ENCODE data around the gene CKLF.

Gene CKLF

GRCh38 chr16:66525396-66526180, 26.8 kb upstream of the CKLF start:
- in situ Hi-C loops (cut with HindIII; ENCODE audit: low sequenced_read_pairs), result no loop called here
- H3K4me3 ChIP-seq (ENCODE audit: low read depth, low read length), result no peak overlapping the region
- TF ChIP-seq, protein P1, sequence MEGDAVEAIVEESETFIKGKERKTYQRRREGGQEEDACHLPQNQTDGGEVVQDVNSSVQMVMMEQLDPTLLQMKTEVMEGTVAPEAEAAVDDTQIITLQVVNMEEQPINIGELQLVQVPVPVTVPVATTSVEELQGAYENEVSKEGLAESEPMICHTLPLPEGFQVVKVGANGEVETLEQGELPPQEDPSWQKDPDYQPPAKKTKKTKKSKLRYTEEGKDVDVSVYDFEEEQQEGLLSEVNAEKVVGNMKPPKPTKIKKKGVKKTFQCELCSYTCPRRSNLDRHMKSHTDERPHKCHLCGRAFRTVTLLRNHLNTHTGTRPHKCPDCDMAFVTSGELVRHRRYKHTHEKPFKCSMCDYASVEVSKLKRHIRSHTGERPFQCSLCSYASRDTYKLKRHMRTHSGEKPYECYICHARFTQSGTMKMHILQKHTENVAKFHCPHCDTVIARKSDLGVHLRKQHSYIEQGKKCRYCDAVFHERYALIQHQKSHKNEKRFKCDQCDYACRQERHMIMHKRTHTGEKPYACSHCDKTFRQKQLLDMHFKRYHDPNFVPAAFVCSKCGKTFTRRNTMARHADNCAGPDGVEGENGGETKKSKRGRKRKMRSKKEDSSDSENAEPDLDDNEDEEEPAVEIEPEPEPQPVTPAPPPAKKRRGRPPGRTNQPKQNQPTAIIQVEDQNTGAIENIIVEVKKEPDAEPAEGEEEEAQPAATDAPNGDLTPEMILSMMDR (IDR thresholded peaks at IDR 0.05; ENCODE audit: low read depth, low read length), result no peak
- DNase-seq (ENCODE audit: low read depth, low spot score), result peak; percentile 54

DNA sequence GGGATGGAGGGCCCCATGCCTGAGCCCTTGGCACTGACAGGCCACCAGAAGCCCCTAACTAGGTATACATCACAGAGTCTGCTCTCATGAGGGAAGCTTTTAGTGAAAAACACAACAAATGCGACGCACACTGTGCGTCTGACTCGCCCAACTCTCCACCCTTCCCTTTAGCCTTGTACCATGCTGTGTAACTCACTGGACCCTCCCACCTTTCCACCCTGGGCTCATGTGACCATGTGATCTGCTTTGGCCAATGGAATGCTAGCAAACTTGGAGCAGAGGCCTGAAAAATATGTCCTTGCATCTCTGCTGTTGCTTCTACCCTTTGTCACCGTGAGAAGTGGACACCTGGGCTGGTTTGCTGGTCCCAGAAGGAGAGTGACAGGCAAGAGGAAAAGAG, 24.1 kb upstream of the CKLF start:
- in situ Hi-C loops (cut with HindIII; ENCODE audit: low sequenced_read_pairs), result no loop called here
- no peak overlapping the region for H3K4me3 ChIP-seq (ENCODE audit: low read depth, low read length)
- TF ChIP-seq, protein P1 (IDR thresholded peaks at IDR 0.05; ENCODE audit: low read depth, low read length), result no peak
- DNase-seq (ENCODE audit: low read depth, low spot score), result no peak

GRCh38 chr16:66529475-66529874, 22.9 kb upstream of the CKLF start:
- no peak for DNase-seq (ENCODE audit: low read depth, low spot score)
- TF ChIP-seq, protein P1 (IDR thresholded peaks at IDR 0.05; ENCODE audit: low read depth, low read length), result no peak
- in situ Hi-C loops (cut with HindIII; ENCODE audit: low sequenced_read_pairs), result no loop called here
- H3K4me3 ChIP-seq (ENCODE audit: low read depth, low read length), result no peak overlapping the region

DNA sequence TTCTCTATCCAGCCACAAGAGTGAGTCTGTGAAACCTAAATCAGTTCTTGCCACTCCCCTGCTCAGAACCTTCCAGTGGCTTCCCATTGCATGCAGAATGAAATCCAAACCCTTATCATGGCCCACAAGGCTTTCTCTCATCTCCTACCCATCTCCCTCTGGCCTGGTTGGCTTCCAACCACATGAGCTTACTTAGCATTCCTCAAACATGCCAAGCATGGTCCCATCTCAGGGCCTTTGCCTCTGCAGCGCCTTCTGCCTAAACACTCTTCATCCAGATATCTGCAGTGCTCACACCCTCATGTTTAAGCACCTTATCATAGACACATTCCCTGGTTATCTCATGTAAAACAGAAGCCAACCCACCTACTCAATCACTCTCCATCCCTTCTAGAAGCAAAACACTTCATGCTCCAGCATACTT, 18.0 kb upstream of the CKLF start:
- DNase-seq (ENCODE audit: low read depth, low spot score), result no peak
- no peak overlapping the region for H3K4me3 ChIP-seq (ENCODE audit: low read depth, low read length)
- in situ Hi-C loops (cut with HindIII; ENCODE audit: low sequenced_read_pairs), result no loop called here
- TF ChIP-seq, protein P1 (IDR thresholded peaks at IDR 0.05; ENCODE audit: low read depth, low read length), result no peak

GRCh38 chr16:66536525-66536924, 15.9 kb upstream of the CKLF start:
- in situ Hi-C loops (cut with HindIII; ENCODE audit: low sequenced_read_pairs), result no loop called here
- TF ChIP-seq, protein P1 (IDR thresholded peaks at IDR 0.05; ENCODE audit: low read depth, low read length), result no peak

DNA sequence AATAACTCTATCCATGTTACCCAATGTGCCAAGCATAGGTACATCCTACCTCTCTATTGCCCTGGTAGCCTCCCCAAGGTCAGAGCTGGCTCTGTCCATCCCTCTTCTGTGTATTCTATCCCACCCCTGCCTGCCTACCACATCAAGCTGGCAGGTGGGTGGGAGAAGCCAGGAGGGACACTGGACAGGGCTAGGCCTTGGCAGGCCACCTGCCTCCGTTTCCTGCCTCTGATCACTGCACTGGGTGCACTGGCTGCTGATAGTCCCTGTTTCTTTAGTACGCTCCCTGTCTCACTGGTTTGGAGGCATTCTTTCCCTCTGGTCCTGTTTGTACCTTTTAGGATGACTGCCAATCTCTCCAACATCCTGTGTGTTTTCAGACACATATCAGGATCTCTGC, 15.1 kb upstream of the CKLF start:
- in situ Hi-C loops (cut with HindIII; ENCODE audit: low sequenced_read_pairs), result no loop called here
- no peak overlapping the region for H3K4me3 ChIP-seq (ENCODE audit: low read depth, low read length)
- no peak for DNase-seq (ENCODE audit: low read depth, low spot score)
- TF ChIP-seq, protein P1 (IDR thresholded peaks at IDR 0.05; ENCODE audit: low read depth, low read length), result no peak

More at GRCh38 chr16:66536525-66536924, 15.9 kb upstream of the CKLF start:
- no peak overlapping the region for H3K4me3 ChIP-seq (ENCODE audit: low read depth, low read length)
- no peak for DNase-seq (ENCODE audit: low read depth, low spot score)

Data from astrocyte of the spinal cord (primary cell).